HG03196 (cell line): ENCODE results near the gene CNTN1.

Source experiments
- ATAC-seq: cut with Tn5 transposase; IDR thresholded peaks from one replicate; pipeline ENCODE4 v1.9.1; 2021; ENCODE audit not compliant: unreplicated experiment

CNTN1 gene

DNA sequence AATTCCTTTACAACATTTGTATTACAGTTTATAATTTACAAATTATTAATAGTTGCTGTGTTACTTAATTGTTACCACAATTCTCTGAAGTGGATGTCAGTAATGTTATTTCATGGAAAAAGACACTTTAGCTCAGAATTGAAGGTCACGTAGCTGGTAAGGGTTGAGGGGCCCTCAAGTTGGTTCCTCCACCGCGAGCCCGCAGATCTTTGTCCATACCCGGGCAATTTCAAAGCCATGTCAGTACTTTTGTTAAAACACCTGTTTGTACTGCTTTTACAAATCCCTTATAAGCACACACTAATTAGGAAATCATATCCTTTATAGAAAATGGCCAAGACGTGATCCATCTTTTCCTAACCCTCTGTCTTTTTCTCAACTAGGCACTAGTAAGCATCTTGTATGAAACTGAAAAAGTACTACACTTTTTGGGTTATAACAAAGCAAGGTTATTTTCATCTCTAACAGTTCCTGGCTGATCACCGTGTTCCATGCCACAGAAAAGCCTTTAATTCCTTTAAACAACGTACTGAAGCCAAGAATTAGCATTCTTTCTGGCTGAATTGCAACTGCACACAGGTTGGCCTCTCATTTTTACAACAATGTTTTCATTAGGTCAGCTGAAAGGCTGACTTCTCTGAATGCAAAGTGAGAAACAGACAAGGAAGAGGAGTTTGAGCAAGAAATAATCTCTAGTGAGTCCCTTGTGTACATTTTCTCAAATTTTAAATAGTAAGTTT lies 76.1 kb downstream of the CNTN1 start:
- no peak for ATAC-seq

DNA sequence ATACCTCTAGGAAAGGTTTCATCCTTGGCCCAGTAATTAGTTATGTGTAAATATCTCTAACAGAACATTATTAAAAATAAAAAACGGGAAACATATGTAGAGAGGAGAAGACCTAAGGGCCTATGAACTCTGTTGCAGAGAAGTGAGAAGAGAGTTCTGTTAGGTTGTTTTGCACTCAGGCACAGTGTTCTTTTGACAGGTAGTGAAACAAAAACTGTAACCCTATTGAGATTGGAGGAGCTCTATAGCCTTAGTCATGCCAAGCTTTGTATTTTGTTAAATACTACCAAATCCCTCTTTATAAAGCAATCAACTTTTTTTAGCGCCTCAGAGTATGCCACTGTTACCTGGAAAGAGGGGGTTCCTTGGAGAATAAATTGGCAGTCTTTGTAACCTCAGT lies 77.6 kb downstream of the CNTN1 start:
- no peak for ATAC-seq

DNA sequence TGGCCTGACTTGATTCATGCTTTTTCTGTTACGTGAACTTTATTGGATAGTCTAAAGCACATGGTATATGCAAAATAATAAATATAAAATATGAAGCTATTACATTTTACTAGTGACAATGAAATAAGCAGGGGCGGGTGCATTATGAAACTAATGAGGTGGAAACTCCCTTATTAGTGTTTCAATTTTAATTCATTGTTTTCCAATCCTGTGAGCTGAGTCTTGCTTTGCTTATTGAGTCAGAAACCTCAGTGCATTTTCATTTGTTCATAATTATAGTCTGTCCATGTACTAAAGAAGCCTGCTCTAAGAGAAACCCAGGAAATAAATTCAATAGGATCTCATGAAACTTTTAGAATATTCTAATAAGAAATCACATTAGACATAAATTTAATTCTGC lies 78.5 kb downstream of the CNTN1 start:
- ATAC-seq = no peak

DNA sequence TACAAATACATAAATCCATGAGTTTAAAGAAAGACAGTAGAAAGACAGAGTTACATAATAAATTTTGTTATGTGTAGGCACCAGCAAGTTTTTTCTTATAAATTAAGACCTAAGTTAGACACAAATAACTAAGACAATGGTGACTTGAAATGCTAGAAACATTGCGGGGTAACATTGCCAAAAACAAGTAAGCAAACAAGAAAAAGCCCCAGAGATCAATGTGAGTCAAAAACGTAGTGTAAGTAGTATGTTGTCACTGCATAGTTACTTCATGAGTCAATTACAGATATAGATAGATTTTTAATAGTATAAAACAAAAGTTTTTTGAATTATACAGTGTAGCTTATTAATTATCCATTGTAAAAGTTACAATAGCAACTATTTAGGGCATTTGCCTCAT lies 83.4 kb downstream of the CNTN1 start:
- no peak for ATAC-seq

DNA sequence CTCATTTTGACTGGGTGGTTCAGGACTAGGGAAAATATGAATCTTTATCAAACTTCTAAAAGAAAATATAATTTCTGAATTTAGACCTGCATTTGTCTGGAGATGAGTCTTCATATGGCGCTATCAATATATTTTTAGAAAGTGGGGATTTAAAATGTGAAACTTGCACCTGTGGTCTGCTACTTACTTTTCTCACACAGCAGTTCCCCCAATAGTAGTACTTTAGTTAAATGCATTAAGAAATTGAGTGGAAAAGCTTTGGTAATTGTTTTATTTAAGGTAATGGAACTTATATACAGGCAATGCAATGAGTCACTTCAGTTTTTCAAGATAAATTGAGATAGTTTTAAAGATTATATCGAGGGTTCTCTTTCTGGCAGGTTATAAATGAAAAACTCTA lies 91.9 kb downstream of the CNTN1 start:
- ATAC-seq = no peak

DNA sequence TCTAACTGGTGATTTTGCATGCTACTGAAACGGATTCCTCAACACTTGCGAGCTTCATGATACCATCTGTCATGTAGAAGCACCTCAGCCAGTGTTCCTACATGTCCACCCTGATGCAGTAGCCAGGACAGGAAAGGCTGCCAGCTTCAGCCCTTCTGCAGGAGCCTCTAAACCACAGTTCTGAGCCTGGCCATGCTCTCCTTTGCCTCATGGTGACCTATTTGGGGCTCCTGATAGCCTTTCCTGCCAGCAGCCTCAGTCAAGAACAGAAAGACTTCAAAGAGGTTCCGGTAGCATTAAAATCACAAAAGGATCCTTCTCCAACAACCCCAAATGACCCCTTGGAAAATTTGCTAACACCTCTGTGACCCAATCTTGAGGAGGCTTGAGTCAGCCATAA lies 96.0 kb downstream of the CNTN1 start:
- ATAC-seq = no peak

DNA sequence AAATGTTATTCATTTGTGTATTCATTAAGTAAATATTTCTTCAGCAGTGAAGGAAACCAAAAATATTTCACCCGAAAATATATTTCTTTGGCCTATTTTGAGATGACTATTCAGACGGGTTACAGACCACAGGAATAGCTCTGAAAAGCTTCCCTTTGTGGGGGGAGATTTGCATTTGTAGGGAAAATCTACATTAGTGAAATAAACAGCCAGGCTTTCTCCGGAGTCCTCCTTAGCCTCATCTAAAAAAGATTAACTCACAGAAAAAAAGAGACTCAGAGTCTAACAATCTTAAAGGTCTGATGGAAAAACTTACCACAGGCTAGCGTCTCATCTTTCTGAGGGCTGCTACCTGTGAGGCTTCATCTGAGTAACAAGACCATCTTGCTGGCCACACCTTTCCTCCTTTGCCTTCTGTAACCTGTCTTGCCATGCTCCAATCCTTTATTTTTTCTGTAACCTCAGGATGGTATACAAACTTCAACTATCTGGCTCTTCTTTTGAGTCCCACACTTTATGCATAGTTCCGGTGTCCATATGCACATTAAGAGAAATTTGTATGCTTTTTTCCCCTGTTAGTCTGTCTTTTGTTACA lies 100.7 kb downstream of the CNTN1 start:
- no peak for ATAC-seq

DNA sequence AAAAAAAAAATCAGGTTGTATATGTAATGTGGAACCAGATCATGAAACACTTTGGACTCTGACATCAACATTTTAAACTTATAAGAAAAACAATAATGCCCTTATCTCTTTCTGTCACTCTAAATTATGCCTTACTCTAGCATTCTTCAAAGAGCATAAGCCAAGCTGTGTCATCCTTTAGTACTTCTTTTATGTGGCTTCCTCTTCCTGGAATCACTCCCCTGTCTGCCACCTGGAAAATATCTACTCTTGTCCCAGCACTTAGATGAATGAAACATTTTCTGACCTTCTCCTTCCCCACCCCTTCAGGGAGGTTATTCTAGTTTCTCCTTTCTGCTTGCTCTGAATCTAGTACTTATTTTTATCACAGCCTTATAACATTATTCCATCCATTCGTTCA lies 101.2 kb downstream of the CNTN1 start:
- ATAC-seq = no peak

DNA sequence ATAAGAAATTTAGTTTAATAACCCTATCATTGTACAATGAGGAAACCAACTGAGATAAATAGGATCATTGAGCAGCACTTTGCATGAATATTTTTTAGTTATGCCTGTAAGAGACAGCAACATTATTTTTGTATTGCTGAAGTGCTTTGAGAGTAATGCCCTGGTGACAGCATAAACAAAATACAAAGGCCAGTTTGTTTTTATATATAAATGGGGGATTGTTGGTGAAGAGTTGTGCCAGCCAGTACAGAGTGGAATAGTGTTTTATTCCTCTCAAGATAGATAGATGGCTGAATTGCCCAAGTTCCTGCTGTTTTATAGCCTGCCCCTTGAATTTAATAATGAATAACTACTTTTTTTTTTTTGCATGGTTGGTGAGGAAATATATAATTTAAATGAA lies 101.8 kb downstream of the CNTN1 start:
- no peak for ATAC-seq

DNA sequence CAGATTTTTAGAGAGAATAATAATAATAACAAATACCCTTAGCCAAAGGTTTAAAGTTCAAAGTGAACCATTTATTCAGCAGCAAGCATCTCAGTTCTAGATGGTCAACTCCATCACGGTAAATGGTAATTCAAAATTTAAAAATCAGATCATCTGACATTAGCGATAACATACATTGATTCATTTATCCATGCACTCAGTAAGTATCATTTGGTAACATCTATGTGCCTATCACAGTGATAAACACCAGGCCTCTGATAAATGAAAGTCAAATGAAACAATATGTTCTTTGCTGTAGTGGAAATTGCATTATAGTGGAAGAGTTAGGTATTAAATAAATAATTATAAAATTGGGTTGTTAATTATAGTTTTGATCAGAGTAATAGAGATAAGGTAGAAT lies 108.8 kb downstream of the CNTN1 start:
- ATAC-seq = no peak

DNA sequence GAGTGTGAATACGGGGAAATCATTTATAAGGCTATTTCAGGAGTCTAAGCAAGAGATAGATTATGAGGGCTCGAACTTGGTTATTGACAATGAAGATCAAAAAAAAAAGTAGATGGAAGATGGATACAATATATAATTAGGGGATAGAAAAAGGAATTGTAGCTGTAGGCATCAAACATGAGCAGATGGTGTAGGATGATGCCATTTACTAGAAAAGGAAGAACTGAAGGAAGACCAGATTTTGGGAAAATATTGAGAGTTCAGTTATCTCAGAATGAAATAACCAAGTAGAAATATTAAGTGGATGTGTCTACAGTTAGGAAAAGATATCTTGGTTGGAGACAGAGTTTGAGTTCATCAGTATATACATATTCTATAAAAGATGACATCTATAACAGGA lies 109.6 kb downstream of the CNTN1 start:
- no peak for ATAC-seq

DNA sequence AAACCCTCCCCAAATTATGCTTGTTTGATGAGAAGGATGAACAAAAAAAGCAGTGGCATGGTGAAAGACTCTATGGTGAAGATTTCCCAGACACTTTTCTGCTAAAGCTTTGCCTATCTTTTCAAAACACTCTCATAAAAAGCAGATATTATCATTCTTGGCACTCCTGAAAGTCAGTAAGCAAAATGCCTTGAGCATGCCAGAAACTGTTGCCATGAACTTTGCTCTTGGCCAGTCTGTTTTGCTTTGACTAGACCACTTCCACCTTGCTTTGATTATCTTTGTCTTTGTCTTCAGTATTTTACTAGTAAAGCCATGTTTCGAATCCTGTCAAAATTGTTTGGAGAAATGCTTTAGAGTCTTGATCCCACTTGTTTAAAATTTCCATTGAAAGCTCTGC lies 110.4 kb downstream of the CNTN1 start:
- ATAC-seq = no peak

DNA sequence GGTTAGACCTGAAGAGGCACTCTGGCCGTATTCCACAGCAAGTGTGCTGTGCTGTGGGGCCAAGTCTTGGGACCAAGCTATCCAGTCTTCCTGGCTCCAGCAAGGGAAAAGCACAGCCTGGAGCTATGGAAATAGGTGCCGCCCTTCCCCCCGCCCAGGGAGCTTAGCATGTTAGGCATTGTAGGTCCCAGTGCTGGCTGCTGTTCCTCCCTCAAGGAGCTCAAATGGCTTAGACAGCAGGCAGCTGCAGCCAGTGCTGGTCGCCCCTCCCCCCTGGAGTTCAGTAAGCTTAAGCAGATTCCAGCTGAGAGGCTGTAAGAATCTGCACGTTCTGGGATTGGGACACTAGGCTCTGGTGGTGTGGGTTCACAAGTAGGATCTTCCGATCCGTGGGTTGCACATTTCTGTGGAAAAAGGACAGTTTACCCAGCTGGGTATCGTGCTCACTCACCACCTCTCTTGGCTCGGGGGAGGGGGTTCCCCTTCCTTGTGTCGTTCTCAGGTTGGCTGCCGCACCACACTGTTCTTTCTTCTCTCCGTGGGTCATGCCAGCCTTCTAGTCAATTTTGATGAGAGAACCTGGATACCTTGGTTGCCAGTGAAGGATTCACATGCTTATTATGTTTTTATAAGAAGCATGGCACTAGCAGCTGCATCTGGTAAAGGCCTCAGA lies 127.3 kb downstream of the CNTN1 start:
- no peak for ATAC-seq

DNA sequence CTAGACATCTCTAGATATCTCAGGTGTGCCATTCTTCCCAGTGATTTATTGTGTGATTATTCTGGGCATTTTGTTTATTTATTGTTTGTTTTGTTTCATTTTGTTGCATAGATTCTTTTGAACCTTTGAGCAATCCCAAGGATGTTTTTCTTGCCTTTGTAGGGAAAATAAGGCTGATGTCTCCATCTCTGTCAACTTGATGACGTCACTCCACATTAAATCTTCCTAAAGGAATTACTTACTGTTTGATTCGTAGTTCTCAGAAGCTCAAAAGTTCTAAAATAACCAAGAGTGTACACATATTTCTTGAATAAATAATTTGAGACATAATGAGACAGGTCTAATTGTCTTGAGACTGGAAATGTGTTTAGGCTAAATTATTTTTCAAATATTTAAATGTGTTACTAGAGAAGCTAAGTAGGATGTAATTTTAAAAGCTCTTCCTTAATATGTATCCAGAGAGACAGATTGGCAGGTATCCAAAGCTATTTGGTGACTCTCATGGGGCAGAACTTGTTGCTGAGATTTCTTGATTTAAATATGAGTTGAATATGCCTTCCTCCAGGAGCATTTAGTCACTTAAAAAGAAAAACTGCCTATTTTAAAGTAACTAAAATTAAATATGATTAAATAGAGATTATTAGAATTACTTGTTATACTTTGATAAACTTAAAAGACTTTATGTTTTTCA lies 128.7 kb downstream of the CNTN1 start:
- ATAC-seq = no peak

DNA sequence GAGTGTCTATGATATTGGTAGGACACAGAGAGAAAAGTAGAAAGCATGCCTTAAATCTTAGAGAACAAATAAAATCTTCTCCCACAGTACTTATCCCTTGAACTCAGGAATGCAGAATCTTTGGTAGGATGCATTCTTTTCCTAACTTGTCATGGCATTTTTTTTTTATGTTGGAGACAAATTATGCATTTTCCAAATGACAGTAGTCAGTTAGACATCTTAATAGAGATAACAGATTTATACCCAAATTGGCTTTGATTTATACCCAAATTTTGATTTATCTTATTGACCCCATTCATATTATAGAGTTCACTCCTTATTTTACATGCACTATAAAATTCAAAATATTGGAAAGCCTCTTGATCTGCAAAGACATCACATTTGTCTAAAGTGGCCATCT lies 132.9 kb downstream of the CNTN1 start:
- ATAC-seq = no peak

DNA sequence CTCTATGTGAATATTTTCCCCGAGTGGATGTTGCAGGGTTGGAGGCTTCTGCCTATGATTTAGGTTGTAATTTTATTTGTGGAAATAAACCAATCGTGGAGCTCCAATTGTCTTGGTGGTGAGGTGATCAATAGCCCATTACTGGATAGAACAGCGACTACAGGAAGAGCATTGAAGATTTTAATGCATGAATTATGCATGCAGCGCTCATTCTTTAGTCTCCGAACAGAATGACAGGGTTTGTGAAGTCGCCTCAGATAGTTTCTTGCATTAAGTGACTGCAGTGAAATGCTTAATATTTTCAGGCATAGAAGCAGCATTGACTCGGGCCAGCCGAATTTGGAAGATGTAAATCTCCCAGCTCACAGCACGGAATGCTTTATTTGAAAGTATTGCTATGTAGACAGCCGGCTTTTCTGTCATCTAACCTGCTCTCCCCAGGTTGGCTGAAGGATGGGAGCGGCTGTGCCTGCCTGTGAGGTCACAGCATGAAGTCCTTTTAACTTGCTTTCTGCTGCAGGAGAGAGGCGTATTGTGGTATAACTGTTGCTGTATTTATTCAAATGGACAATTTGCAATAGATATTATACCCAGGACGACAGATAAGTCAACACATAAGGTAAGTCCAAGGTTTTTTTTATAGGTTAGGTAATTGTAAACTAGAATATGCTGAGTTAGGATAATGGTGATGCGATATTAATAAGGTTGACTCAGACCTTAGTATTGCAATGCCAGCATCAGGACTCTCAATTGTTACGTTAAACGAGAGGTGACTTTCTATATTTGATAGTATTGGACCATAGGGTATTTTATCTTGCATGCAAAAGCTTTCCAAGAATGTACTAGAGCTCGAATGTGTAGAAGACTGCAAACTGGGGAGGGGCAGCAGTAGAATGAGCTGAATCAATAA lies 135.7 kb downstream of the CNTN1 start:
- ATAC-seq = no peak

DNA sequence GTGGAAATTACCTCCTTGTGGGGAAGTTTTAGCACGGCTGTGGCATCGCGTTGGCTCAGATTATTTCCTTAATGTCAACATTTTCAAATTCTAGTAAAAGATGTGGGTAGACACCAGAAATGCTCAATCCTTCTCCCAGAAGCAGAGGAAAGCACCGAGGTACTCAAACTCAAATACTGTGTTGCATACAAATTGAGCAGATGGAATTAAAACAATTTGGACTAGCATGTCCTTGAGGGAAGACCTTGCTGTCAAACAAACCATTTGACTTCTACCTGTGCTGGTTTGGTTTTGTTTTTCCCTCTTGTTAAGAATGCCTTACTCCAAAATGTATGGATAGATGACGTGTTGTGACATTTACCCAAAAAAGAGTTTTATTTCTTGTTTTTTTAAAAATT lies 136.4 kb downstream of the CNTN1 start:
- no peak for ATAC-seq

DNA sequence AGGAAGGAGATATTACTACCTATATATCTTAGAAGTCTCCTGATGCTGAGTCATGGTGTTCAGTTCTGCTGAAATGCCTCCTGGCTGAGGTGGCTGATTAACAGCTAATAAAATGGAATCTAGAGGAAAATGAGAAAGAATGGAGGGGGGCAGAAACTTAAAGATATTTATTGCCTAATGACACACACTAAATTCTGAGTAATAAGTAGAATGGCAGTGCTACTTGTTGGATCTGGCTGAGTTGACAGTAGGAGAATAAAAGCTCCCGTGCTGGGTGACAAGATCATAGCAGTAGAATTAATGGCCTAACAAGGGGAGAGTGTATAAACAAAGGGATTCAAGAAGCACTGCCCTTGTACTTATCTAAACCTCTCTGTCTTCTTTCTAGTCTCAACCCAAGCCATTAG lies 137.5 kb downstream of the CNTN1 start:
- no peak for ATAC-seq

DNA sequence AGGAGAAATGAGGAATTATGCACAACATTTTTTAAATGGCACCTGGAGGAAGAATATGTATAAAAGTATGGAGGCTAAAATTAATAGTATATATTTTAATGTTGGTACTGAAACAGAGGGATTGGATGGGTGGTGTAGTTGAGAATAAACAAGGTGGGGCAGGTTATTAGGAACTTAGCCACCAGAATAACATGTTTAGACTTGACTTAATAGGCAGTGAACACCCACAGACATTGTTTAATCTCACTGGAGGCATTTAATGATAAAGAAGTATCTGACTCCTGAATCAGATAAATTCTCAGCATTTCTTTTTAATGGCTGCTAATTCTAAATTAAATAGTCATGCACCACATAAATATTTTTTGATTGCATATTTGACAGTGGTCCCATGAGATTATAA lies 139.7 kb downstream of the CNTN1 start:
- no peak for ATAC-seq

DNA sequence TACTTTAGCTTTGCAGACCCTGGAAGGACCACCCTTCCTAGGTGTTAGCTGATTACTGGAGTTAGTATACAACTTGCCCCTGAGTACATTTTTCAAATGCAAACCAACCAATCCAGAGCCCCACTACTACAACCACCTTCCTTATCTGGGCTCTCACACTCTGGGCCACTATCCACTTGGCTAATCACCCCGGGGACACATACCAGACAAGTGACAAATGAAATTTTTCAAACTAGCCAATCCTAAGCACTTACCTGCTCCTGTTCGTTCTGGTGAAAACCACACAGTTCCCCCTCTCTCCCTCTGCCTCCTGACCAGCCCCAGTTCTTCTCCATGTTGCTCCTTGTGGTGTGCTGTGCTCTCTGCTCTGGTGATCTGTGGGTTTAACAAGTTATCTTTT lies 140.4 kb downstream of the CNTN1 start:
- ATAC-seq = no peak

DNA sequence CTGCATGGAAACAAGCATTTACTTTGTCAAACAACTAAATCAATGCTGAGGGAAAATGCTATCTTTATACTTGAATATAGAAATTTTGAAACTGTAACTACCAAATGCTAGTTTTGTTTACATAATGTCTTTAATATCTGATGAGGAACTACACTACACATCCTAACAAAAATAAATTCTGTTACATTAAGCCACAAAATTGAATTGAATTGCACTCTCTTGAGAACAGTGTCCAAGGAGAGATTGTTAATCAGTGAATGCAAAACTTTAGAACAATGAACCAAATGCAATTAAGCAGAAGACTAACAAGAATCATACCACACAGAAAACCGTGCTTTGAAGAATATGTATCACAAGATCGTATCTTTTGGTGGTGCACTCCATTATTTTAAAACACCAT lies 141.6 kb downstream of the CNTN1 start:
- ATAC-seq = no peak
